Activated CD4-positive, alpha-beta T cell treated with anti-CD3 and anti-CD28 coated beads, Interleukin-2, Interleukin-6, amounts not matched to agents 100 ng/mL and 50 ng/mL, durations not matched to agents 16 hours and 8 hours (primary cell): ENCODE measurements around the gene NSG1.
"Not testable (repeated sequence)": the region's sequence is repeated elsewhere in the genome, so short reads cannot be mapped to it uniquely, and the experiment has no call there.

Source experiments
- DNase-seq: peaks from one replicate; pipeline ENCODE4 v3.0.0-alpha.2; 2020

The NSG1 gene

GRCh38 chr4:4437798-4438470 lies 51.0 kb downstream of the NSG1 start:
- no peak for DNase-seq

- DNase-seq = no peak
Observed at GRCh38 chr4:4438891-4439290, 52.0 kb downstream of the NSG1 start.

DNA sequence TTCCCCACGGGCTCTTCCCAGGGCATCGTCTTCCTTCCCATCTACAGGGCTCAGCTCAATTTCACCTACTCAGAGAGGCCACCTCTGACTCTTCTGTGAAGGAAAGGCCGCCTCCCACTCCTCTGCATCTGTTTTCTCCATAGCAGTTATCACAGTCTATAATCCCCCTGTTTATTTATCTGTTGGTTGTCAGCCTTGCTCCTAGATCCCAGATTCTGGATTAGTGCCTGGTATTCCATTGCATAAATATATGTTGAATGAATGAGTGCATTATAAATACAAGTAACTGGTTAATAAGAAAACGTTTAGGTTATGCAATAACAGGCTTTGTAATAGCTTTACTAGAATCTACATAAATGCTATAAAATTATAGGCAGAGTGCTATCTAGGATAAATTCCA lies 52.9 kb downstream of the NSG1 start:
- DNase-seq = no peak

DNA sequence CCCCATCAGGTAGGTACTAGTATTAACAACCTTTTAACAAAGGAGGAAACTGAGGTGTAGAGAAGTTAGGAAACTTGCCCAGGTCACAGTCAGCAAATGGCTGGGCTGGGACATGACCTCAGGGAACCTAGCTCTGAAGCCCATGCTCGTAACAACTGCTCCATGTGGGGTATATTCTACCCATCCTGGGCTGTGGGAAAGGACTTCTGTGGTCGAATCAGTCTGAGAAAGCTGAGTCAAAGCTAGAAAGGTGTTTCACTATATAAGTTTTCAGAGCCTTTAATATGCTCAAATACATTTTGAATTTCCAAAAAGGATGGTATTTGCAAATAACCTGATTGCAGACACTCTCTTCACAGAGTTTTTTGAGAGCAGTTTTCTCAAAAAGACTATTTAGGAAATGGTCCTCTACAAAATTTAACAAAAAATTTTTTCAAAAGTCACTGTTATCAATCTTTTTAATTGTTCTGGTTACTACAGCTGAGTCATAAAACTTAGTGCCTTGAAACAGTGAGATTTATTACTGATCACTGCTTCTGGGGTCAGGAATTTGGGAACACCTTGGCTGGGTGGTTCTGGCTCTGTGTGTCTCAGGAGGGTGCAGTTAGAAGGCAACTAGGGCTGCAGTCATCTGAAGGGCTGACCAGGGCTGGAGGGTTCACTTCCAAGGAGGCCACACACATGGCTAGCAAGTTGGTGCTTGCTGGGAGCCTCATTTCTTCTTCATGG lies 53.6 kb downstream of the NSG1 start:
- peak; percentile 45 for DNase-seq

- no peak for DNase-seq
Observed at GRCh38 chr4:4443821-4444220, 56.9 kb downstream of the NSG1 start.

DNA sequence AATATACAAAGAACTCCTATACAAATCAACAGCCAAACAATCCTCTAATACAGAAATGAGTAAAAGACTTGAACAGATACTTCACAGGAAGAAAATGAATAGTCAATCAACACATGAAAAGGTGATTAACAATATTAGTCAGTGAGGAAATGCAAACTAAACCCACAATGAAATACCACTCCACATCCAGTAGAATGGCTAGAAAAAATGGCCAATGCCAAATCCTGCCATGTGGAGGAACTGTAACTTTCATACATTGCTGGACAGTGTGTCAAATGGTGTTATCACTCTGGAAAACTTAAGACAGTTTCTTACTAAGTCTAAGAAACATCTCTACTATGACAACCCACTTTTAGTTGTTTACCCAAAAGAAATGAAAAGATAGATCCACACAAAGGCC lies 59.5 kb downstream of the NSG1 start:
- DNase-seq = peak; percentile 24

GRCh38 chr4:4455210-4455865 lies 68.4 kb downstream of the NSG1 start:
- DNase-seq = no peak

DNA sequence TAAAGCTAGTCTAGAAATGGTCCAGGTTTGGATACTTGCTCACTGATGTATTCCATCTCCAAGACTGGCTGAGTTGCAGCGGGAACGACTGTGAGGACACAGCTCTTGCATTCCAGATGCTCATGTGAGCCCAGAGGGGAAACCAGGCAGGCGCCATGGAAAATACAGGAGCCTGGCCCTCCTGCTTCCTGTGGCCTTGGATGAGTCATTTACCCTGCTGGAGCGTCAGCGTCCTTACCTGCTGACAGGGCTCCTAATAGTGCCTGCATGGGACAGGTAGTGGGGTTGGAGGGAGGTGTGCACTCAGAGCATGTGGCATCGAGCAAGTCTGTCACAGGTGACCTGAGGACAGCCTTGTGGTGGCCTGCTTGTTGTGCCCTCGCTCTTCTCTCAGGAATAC lies 69.4 kb downstream of the NSG1 start:
- DNase-seq = no peak

GRCh38 chr4:4456816-4457578 lies 70.1 kb downstream of the NSG1 start:
- no peak for DNase-seq

GRCh38 chr4:4457803-4458553 lies 71.1 kb downstream of the NSG1 start:
- DNase-seq = no peak

- DNase-seq = no peak
Observed at GRCh38 chr4:4459181-4459580, 72.3 kb downstream of the NSG1 start.

DNA sequence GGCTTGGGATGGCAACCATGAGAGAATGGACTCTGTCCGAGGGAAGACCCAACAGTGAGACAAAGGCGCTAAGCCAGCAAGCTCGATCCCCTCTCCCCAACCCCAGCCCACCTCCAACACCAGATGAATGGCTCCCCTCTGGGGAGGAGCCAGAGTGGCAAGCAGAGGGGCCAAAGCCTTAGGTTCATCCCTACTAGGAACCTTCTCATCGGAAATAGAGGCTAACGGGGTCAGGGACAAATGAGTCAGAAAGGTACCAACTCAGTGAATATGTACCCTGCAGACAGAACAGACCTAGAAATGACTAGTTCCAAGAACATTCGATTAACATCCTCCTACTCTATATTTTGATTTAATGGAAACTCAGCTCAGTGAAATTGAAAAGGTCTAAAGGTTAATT lies 73.9 kb downstream of the NSG1 start:
- DNase-seq = peak; percentile 45

DNA sequence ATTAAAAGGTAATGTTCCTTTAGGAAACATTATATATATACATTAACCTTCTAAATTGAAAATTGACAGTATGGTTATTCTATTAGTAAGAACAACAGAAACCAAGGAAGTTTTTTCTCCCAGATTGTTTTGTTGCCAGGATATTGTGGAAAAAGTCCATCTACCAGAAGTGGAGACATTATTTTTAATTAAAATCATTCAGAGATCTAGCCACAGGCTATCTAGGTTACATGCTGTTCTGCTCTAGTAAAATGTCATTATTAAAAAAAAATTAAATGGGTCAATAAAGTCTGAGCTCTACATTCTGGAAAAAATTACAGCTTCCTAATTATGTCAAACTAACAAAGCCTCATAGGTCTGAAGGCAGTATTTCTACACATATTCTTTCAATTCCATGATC lies 74.3 kb downstream of the NSG1 start:
- no peak for DNase-seq

GRCh38 chr4:4461850-4462249 lies 74.9 kb downstream of the NSG1 start:
- peak; percentile 28 for DNase-seq

DNA sequence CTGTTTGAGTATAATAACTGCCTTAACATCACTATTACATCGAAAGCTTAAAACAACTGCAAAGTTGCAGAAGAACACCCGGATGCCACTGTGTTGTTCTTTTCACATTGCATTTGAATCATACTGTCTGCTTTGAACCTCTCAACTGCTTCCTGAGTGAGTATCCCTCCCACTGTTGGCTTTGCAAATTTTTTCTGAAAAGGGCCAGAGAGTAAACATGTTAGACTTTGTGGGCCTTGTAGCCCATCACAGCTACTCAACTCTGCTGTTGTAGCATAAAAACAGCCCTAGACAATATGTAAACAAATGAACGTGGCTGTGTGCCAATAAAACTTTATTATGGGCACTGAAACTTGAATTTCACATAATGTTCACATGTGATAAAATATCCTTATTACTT lies 76.1 kb downstream of the NSG1 start:
- no peak for DNase-seq

DNA sequence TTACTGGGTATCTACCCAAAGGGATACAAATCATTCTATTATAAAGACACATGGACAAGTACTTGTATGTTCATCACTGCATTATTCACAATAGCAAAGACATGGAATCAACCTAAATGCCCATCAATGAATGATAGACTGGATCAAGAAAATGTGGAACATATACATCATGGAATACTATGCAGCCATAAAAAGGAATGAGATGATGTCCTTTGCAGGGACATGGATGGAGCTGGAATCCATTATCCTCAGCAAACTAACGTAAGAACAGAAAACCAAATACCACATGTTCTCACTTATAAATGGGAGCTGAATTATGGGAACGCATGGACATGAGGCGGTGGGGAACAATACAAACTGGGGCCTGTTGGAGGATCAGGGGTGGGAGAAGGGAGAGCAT lies 78.3 kb downstream of the NSG1 start:
- DNase-seq = not testable (repeated sequence)
